Measurements from ENCODE around the gene FURIN.
"Not testable (repeated sequence)": the region's sequence is repeated elsewhere in the genome, so short reads cannot be mapped to it uniquely, and the experiment has no call there.

Gene FURIN

DNA sequence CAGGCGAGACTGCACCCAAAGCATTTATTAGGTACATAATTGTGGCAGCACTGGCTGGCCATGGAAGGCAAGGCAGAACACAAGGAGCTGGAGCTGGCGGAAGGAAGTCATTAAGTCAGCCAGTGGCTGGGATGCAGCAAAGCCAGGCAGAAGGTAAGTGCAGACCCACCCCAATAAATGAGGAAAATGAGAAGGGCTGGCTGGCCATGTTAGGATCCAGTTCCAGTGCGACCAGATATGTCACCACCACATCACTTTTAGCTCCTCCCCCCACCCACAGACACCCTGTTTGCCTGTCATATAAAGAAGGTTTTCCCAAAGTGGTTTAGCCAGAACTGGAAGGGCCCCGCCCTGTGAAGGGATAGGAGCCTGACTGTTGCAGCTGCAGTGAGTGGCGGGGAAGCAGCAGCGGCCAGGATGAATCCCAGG lies at the start of gene FURIN:
Gene FURIN (plus strand): TSS at position 328 of the 429 bp plus-strand sequence. CDS start 7,153 bp downstream, outside the sequence.
- in situ Hi-C loops (cut with MboI; ENCODE audit: low pct_unique_long_range_greater_than_20kb, low sequenced_read_pairs) = no loop called here
- no peak for DNase-seq

DNA sequence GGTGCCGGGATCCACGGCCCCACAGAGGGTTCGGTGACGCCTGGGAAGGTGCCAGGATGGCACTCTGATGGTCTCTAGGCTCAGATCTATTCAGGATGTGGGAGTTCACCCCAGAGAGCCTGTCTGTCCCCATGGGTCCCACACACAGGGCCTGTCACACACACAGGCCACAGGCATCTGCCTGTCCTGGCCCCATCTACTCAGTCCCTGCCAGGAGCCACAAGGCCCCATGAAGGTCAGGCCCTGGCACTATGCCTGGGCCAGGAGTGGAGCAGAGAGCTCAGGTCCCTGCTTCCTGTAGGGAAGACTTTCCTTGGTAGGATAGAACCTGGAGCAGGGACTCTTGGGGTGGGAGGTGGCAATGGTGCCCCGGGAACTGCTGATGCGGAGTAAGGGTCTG lies 49.0 kb upstream of the FURIN start:
- in situ Hi-C loops (cut with MboI; ENCODE audit: low pct_unique_long_range_greater_than_20kb, low sequenced_read_pairs) = no loop called here

DNA sequence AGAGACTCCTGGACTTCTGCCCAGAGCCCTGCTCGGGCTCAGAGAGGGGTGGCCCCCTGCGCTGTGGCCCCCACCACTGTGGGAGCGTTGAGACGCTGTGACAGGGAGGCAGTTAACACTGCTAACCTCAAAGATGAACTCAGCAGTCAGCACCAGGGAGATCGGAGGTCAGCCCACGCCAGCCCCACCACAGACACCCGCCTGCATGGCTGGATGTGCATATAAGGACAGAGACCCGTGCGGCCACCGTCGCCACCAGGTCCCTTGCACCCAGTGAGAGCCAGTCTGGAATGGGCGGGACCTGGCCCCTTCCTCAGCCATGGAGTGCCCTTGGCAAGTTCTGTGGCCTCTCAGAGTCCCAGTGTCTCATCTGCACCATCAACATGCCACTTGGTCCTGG lies 48.5 kb upstream of the FURIN start:
- in situ Hi-C loops (cut with MboI; ENCODE audit: low pct_unique_long_range_greater_than_20kb, low sequenced_read_pairs) = no loop called here
- no peak for DNase-seq

More for the DNA sequence above, 49.0 kb upstream of the FURIN start:
- DNase-seq = no peak

DNA sequence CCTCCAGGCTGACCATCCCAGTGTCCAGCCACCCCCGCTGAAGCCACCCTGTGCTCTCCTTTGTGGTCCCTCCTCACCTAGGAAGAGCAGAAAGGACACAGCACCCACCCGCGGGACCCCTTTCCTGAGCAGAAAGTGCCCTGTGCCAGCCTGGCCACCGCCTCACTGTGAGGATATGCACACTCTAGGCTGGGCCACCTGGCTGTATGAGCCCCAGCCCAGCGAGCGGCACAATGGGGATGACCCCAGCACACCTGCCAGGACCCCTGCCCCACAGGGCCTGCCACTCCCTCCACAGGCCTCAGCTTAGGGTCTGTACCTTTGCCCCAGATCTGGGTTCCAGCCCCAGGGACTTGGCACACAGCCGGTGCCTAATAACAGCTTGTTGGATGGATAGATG lies 47.9 kb upstream of the FURIN start:
- in situ Hi-C loops (cut with MboI; ENCODE audit: low pct_unique_long_range_greater_than_20kb, low sequenced_read_pairs) = no loop called here
- DNase-seq = no peak

DNA sequence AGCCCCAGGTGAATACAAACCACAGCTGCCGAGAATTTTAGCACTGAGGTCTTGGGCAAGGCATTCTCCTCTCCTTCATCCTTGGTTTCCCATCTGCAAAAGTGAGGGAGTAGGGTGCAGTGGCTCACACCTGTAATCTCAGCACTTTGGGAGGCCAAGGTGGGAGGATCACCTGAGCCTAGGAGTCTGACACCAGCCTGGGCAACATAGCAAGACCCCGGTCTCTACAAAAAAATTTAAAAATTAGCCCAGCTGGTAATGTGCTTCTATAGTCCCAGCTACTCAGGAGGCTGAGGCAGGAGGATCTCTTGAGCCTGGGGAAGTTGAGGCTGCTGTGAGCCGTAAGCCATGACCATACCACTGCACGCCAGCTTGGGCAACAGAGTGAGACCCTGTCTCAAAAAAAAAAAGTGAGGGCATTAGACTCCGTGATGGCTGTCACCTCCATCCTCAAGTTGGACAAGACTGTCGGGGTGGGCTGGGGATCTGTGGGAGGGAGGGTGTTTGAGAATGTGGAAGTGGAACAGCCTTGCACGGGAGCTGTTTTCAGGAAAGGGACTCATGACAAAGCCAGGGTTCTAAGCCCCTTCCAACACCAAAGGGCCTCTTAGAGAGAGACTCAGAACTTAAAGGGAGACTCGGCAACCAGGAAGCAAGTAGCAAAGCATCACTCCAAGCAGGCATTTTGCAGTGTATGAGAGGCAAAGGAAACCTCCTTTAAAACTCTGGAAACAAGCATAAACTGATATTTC lies 46.0 kb upstream of the FURIN start:
- in situ Hi-C loops (cut with MboI; ENCODE audit: low pct_unique_long_range_greater_than_20kb, low sequenced_read_pairs) = no loop called here
- no peak for DNase-seq

DNA sequence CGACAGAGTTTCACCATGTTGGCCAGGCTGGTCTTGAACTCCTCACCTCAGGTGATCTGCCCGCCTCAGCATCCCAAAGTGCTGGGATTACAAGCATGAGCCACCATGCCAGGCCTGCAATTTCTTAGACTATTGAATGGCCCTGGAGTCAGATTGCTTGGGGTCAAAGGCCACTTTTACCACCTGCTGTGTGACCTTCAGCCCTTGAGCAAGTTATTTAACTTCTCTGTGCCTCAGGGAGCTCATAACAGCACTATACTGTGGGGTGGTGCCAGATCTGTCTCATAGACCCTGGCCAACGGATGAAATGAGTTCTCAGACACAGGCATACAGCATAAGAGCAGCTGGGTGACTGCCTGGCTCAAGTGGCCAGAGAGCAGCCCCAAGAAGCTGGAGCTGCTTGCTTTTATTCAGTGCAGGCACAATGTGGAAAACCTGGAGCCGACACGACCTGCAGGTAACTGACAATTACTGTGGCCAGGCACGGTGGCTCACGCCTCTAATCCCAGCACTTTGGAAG lies 44.9 kb upstream of the FURIN start:
- in situ Hi-C loops (cut with MboI; ENCODE audit: low pct_unique_long_range_greater_than_20kb, low sequenced_read_pairs) = no loop called here
- no peak for DNase-seq

DNA sequence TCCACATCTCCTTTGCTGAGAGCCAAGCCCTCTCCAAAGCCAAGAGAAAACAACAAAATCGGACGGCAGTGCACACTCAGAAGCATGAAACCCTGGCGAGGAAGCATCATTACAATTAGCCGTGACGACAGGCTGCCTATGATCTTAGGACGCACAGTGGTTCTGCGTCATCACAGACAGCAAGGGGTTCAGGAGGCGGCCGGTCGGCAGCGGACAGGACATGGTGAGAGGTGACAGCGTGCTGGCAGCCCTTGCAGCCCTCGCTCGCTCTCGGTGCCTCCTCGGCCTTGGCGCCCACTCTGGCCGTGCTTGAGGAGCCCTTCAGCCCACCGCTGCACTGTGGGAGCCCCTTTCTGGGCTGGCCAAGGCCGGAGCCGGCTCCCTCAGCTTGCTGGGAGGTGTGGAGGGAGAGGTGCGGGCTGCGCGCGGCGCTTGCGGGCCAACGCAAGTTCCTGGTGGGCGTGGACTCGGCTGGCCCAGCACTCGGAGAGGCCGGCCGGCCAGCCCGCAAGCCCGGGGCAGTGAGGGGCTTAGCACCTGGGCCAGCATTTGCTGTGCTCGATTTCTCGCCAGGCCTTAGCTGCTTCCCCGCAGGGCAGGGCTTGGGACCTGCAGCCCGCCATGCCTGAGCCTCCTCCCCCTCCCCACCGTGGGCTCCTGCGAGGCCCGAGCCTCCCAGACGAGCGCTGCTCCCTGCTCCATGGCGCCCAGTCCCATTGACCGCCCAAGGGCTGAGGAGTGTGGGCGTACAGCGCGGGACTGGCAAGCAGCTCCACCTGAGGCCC lies 43.1 kb upstream of the FURIN start:
- DNase-seq; in situ Hi-C loops (cut with MboI; ENCODE audit: low pct_unique_long_range_greater_than_20kb, low sequenced_read_pairs): not testable (repeated sequence)

DNA sequence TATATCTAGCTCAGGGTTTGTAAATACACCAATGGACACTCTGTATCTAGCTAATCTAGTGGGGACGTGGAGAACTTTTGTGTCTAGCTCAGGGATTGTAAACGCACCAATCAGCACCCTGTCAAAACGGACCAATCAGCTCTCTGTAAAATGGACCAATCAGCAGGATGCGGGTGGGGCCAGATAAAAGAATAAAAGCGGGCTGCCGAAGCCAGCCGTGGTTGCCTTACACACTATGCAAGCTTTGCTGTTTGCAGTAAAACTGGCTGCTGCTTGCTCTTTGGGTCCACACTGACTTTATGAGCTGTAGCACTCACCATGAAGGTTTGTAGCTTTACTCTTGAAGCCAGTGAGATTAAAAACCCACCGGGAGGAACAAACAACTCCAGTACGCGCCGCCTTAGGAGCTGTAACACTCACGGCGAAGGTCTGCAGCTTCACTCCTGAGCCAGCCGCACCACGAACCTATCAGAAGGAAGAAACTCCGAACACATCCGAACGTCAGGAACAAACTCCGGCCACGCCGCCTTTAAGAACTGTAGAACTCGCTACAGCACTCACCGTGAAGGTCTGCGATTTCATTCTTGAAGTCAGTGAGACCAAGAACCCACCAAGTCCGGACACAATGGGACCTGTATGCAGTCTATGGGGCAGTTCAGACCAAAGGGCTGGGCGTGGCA lies 42.0 kb upstream of the FURIN start:
- DNase-seq; in situ Hi-C loops (cut with MboI; ENCODE audit: low pct_unique_long_range_greater_than_20kb, low sequenced_read_pairs): not testable (repeated sequence)

DNA sequence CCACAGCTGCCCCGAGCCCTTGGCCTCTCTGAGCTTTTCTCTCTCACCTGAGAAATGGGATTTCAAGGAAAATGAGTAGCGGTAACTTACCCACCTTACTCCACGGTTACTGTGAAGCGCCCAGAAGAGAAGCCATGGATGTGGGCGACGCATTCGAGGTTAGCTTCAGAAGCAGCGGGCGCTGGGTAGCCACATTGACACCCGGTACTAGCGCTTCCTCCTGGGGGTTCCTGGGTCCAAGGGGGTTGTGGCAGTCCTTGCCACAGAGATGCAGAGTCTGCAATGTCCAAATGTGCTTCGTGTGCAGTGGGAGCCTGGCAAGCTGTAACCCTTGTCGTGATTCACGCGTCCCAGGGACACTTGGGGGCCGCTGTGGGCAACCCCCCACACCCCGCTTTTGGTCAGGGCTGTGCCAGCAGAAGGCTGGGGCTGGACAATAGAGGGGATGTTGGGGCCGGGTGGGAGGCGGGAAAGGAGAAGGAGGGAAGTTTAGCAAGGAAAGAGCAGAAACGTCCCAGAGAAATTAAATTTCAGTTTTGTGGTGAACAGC lies 41.4 kb upstream of the FURIN start:
- in situ Hi-C loops (cut with MboI; ENCODE audit: low pct_unique_long_range_greater_than_20kb, low sequenced_read_pairs) = no loop called here

DNA sequence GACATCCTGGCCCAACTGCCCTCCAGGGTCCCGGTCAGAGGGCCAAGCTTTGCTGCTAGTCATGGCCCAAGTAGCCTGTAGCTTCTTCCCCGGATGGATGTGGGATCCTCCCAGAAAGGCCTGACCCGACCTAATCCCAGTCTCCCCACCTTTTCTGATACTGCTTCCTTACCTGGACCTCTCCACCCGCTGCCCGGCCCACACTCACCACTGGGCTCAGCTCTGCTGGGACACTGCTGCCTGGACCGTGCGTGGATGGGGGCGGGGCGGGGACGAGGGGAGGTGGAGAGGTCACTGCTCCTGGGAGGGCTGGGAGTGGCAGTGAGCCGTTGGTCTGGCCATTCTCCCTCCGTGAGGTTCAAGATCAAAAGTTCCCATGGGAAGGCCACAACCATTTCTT lies 40.3 kb upstream of the FURIN start:
- in situ Hi-C loops (cut with MboI; ENCODE audit: low pct_unique_long_range_greater_than_20kb, low sequenced_read_pairs) = no loop called here

More for the DNA sequence above, 41.4 kb upstream of the FURIN start:
- DNase-seq = no peak

DNA sequence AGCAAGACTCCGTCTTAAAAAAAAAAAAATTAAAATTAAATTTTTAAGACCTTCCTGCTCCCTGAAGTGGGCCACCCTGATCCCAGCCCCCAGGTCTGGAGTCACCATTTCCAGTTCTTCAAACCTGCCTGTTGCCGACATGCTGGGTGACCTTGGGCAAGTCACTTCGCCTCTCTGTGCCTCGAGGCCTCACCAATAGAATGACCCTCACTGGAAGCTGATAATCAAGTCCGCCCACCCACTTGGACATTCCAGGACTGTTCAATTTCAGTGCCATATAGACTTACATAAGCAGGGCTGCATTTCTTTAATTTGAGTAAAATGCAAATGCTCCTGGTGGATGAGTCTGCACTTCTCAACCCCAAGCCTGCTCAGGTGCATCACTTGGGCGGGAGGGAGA lies 39.3 kb upstream of the FURIN start:
- in situ Hi-C loops (cut with MboI; ENCODE audit: low pct_unique_long_range_greater_than_20kb, low sequenced_read_pairs) = no loop called here
- no peak for DNase-seq

More for the DNA sequence above, 40.3 kb upstream of the FURIN start:
- DNase-seq = no peak

DNA sequence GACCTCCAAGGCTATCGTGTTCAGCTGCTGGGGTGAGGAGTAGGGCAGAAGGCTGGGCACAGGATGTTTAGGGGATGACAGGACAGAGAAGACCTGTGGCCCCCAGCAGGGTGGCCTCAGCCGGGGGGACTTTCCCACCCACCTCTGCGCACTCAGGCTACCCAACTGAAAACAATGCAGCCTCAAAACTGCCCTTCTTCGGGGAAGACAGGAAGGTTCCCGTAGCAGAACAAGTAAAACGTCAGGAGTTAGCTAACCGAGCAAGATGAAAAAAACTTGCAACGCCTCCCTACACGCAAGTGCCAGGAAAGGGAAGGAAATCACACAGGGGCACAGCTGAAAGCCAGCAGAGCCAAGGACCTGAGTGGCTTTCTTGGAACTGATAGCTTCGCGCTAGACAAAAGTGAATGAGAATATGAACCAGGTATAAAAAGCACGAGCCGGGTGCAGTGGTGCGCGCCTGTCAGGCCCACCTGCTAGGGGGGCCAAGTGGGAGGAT lies 38.4 kb upstream of the FURIN start:
- in situ Hi-C loops (cut with MboI; ENCODE audit: low pct_unique_long_range_greater_than_20kb, low sequenced_read_pairs) = no loop called here

DNA sequence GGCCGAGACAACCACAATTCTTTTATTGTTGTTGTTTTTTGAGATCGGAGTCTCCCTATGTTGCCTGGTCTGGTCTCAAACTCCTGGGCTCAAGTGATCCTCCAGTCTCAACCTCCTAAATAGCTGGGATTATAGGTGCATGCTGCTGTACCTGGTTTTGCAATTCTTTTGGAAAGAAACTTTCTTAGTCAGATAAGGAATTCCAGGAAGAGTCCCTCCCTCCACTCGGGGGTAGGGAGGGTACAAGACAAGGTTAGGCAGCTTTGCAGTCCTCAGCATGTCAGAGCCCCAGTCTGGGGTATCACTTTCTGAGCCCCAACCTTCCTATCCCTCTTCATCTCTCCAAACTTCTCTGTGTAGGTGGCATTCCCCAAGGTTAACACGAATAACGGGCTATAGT lies 33.8 kb upstream of the FURIN start:
- no peak for DNase-seq
- in situ Hi-C loops (cut with MboI; ENCODE audit: low pct_unique_long_range_greater_than_20kb, low sequenced_read_pairs) = no loop called here

More for the DNA sequence above, 38.4 kb upstream of the FURIN start:
- DNase-seq = peak; percentile 78

DNA sequence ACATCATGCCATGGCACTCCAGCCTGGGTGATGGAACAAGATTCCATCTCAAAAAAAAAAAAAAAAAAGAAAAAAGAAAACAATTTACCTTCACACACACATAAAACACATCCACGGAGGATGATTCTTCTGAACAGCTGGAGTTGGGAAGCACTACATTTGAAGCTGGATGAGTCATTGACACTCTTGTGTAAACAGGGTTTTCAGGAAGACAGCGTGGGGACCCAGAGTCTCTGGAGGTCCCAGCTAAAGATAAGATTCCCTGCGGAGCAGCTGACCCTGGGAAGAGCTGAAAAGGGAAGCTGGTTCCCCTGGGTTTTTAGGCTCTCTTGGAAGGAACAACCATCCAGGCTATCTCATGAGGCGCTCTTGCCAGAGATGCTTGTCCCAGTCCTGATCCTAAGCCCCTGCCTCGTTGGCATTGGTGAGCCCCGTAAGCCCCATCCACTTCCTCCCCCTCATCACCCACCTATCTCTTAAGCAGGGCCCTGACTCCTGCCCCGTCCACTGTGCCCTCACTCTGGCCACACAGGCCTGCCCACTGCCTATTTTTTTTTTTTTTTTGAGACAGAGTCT lies 32.0 kb upstream of the FURIN start:
- in situ Hi-C loops (cut with MboI; ENCODE audit: low pct_unique_long_range_greater_than_20kb, low sequenced_read_pairs) = no loop called here
- no peak for DNase-seq

DNA sequence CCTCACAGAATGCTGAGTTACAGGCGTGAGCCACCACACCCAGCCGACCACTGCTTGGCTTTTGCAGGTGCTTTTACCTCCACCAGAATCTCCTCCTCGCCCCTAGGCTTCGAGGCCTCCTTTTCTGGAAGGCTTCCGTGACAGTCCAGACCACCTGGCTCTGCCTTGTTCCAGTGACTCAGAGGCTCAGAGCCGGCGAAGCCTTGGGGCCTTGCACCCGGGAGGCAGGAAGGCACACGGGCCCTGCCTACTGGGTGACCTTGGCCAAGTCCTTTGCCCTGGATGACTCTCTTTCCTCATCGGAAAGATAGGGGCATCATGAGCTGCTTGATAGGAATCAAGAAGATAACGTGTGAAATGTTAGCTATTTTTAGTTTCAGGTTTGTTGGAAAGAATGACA lies 31.3 kb upstream of the FURIN start:
- in situ Hi-C loops (cut with MboI; ENCODE audit: low pct_unique_long_range_greater_than_20kb, low sequenced_read_pairs) = no loop called here
- DNase-seq = no peak

DNA sequence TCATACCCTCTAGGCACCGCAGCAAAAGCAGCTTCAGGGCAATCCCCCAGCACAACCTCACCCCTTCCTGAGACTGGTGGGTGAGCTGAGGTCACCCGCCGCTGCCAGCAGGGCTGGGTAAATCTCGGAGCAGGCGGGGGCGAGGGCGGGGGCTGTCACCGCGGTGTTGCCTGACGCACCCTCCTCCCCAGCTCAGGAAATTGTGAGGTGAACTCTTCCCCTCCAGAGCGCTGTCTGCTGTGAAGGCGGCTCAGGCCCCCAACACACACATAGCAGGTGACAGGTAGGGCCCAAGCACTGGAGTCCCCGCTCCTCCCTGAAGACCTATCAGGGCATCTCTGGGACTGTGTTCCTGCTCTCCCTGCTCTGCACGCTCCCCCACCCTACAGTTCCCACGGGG lies 30.2 kb upstream of the FURIN start:
- peak; percentile 51 for DNase-seq
- in situ Hi-C loops (cut with MboI; ENCODE audit: low pct_unique_long_range_greater_than_20kb, low sequenced_read_pairs) = no loop called here

DNA sequence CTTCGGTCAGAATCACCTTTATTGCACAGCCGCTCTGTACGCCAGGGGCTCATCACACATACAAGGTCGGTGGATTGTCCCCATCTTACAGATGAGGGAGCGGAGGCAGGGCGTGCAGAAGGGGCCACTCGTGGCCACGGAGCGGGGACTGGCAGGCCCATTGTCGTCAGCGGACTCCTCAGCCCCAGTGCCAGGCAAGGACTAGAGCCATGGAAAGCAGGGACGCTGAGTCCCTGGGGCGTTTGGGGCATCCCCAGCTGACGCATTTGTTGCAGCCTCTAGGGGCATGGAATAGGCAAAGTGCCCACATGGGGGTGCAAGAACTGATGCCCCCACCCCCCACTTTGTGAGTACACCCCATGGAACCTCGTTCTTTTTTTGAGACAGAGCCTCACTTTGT lies 29.8 kb upstream of the FURIN start:
- DNase-seq = no peak
- in situ Hi-C loops (cut with MboI; ENCODE audit: low pct_unique_long_range_greater_than_20kb, low sequenced_read_pairs) = no loop called here

DNA sequence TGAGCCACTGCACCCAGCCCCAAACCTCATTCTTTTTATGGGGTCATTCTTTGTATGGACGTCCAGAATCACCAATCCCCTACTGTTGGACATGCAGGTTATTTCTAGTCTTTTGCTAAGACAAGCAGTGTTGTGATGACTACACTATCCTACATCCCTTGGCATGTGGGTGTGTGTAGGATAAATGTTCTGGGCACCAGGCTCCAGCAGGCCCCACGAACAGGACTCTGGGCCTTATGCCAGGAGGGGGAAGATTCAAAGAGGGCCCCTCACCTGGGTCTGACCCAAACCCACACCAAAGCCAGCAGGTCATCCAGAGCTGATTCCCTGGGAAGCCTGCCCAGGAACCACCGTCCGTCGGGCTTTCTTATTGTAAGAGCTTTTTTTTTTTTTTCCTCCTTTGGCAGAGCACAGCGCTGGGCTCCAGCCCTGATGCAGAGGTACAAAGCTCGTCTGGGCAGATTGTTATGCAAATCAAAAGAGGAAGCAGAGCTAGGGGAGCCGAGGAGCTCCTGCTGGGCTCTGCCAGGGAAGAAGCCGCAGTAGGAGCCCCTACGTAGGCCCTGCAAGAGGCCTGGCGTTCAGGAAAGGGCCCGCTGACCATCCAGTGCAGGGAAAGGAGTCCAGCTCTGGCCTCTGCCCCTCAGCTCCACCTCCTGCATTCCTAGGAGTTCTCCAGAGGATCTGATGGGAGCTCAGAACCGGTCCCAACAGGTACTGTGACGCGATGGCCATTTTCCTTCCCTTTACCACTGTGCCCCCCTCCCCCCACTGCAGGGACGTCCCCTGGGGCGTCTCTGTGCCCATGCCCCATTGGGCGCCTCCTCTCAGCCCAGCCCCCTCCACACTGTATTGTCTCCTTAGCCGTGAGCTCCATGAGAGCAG lies 29.0 kb upstream of the FURIN start:
- peak; percentile 91 for DNase-seq
- in situ Hi-C loops (cut with MboI; ENCODE audit: low pct_unique_long_range_greater_than_20kb, low sequenced_read_pairs) = no loop called here
